GM21528 (cell line): ENCODE data around the gene MRAP2.

ENCODE experiments used
- ATAC-seq: cut with Tn5 transposase; IDR thresholded peaks from one replicate; pipeline ENCODE4 v1.9.1; 2021; ENCODE audit warnings: mild to moderate bottlenecking, moderate library complexity; ENCODE audit not compliant: unreplicated experiment, low FRiP score

The MRAP2 gene, protein sequence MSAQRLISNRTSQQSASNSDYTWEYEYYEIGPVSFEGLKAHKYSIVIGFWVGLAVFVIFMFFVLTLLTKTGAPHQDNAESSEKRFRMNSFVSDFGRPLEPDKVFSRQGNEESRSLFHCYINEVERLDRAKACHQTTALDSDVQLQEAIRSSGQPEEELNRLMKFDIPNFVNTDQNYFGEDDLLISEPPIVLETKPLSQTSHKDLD

GRCh38 chr6:84033523-84034451 is at the start of gene MRAP2:
Gene MRAP2, plus strand, starts transcription at chr6:84033772. Its CDS starts 21,547 bp downstream, at chr6:84055319.
- no peak for ATAC-seq

- ATAC-seq = no peak
Observed at GRCh38 chr6:83984411-83984810, 49.2 kb upstream of the MRAP2 start.

DNA sequence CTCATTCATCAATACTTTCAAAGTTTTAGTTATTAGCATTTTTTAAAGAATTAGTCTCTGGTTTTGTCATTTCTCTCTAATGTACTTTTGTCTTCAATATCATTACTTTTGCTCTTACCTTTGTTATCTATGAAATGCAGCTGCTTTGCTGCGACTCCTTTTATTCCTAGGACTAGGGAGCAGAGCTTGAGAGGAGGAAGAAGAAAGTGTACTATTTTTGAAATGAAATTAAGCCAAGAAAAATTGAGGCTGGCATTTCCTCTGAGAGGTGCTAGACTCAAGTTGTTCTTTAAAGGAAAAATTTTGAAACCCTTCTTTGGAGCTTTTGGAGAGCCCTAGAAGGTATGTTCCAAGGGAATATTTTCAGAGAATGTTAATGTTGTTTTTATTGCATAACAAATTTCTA is 48.3 kb upstream of the MRAP2 start:
- ATAC-seq = no peak

- ATAC-seq = no peak
Observed at GRCh38 chr6:83985715-83986114, 47.9 kb upstream of the MRAP2 start.

DNA sequence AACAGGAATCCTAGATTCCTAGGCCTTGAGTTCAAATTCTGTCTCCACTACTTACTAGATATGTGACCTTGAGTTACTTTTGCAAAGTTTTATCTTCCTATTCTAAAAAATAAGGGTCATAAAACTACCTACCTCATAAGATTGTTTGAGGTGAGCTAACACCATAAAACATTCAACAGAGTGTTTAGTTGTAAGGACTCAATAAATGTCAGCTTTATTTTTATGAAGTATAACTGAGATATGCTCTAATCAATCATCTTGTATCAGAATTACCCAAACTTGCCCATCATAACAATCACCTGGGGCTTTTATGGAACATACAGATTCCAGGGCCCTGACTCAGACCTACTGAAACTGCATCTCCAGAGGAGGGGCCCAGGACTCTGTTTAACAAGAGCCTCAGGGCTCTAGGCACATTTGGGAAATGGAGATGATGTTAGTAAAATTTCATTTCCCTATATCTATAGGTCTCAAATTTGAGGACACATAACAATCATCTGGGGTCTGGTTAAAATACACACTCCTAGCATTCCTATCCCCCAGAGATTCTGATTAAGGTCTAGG is 35.5 kb upstream of the MRAP2 start:
- no peak for ATAC-seq

DNA sequence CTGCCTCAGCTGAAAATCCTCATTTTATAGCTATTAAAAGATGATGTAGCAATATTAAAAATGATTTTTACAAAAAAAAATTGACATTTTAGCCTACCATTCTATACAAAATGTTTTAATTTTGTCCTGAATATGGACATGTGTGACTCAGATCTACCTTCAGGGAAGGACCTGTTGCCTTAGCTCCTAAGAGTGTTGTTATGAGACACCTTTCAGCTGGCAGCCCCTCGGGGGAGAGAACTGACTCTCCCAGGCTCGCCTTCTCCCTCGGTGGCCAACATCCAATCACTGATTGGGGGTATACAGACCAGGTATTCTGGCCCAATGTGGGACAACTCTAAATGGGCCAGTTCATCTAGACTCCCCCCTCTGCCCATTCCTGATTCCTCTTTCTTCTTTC is 32.5 kb upstream of the MRAP2 start:
- no peak for ATAC-seq

- ATAC-seq = no peak
Observed at GRCh38 chr6:84002226-84002625, 31.3 kb upstream of the MRAP2 start.

DNA sequence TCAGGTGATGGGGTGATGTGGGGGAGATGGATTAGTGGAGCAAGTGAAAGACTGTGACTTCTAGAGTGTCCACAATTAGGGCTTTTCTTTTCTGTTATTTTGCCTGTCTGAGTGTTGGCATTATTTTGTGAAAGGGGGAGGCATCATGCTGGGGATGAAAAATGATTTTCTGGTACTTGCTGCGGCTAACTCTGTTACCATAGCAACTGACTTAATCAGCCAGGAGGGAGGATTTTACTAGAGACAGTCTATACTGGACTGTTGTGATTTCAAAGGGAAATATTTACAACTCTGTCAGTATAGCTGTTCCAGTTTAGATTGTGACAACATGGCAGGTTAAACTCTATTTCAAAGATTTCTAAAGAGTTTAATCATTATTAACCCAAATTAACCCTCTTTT is 30.4 kb upstream of the MRAP2 start:
- ATAC-seq = no peak

DNA sequence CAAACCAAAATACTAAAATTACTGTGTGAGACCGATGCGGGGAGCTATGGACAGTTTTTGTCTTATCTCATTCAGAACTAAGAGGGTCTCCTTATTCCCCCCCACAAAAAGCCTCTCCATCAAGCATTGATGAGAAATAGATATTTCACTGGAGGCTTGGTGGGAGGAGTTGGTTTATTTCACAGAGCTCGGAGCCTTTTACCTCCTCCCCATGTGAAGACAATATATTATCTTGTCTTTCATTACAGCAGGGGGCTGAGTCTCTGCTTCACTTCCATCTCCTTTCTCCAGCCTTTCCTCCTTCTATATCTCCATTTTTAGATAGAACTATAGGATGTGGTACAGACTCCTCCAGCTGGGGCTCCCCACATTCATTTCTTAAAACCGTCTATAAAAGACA is 29.9 kb upstream of the MRAP2 start:
- no peak for ATAC-seq

DNA sequence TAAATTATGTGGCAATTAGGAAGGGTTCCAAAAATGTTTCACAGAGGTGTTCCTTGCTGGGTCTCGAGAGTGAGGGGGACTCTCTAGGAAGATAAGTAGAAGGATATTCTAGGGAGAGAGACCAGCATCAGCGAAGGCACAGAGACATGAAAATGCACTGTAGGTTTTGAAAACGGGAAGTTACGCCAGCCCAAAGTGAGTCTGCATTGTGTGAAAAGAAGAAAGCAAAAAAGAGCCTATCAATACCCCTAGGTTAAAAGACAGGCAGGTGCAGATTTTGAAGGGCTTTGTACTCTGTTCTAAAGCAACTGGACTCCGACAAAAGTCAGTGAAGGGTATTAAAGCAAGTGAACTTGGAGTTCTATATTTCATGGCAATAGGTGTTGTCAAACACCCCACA is 25.7 kb upstream of the MRAP2 start:
- no peak for ATAC-seq

DNA sequence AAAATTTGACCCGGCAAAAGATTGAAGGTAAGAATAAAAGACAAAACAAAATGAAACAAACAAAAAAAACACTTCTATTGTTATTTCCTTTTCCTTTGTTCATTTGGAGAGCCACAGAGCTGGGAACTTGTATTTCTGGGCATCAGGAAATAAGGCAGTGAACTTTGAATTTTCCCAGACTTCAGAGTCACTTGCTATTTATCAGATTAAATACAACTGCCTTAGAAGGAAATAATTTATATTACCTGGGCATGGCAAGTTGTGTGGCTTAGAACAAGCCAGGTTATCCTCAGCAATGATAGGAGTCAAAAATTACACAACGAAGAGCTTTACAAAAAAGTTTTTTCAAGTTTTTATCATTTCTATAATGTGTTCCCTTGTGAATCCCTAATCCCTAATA is 20.2 kb upstream of the MRAP2 start:
- no peak for ATAC-seq

DNA sequence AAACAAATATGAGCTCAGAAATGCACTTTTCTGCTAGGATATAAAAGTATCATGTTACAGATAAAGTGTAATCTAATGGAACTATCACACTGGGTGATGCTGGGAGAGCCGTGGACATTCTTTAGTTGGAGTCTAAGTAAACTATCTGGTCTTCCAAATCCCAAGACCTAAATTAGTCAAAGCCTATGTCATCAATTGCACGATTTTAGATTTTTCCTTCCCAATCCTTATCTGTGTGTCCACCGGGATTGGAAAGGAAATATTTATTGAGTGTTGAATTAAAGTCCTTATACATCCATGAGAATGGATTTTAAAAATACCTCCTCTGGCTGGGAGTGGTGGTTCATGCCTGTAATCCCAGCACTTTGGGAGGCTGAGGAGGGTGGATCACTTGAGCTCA is 19.6 kb upstream of the MRAP2 start:
- ATAC-seq = no peak

- no peak for ATAC-seq
Observed at GRCh38 chr6:84016029-84016428, 17.5 kb upstream of the MRAP2 start.

DNA sequence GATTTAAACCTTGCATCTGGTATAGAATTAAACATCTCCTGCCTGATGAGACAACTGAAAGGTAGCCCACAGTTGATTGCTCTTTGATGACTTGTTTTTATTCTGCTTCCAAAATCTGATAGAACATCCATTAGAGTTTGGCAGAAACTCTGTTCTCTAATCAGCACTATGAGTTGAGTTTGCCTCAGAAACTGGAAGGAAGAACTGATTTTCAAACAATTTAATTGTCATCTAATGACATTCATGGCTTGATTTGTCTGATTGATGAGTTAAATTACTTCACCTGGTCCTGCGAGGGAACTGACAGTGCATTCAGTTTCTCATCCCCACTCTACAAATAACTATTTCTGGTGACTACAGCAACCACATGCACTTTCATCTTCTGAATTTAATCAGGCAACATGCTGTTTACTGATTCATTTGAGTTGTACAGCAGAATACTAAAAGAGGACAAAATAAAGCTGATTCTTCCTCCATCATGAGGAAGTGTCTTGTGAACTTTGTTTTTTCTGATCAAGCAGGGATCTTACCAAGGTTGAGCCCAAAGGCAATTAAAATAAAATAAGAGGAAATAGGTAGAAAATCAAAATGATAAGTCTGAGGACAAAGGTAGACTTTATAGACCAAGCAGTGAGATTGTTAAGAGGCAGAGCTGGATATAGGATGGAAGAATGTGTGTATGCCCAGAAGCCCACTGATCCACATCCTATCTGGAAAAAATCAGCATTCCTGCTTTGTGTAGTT is 15.7 kb upstream of the MRAP2 start:
- no peak for ATAC-seq

- ATAC-seq = no peak
Observed at GRCh38 chr6:84018453-84019061, 15.0 kb upstream of the MRAP2 start.

GRCh38 chr6:84019141-84019841 is 14.3 kb upstream of the MRAP2 start:
- ATAC-seq = no peak

- no peak for ATAC-seq
Observed at GRCh38 chr6:84019842-84020211, 13.7 kb upstream of the MRAP2 start.

DNA sequence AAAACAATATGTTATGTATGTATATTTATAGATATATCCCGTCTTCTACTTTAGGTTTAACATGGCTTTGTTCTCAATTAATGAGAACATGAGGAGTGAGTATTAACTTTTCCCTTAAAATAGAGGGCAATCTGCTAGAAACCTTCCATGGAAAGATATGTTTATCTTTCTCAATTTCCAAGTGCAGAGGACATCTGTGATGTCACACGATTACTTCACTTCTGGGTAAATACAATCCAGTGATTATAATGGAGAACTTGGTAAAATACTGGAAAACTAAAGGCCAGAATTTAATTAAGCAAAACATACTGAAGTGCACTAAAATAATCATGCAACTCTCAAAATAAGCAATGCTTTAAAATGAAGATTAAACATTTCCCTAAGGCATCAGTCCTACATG is 11.9 kb upstream of the MRAP2 start:
- ATAC-seq = no peak

GRCh38 chr6:84026721-84027164 is 6.8 kb upstream of the MRAP2 start:
- no peak for ATAC-seq
